SW480 (cell line): Measurements from ENCODE around the gene PRSS53.
"Not testable (repeated sequence)": the region's sequence is repeated elsewhere in the genome, so short reads cannot be mapped to it uniquely, and the experiment has no call there.

Experiments used
- DNase-seq: peaks from one replicate; pipeline ENCODE4 v3.0.0-alpha.2; 2016; ENCODE audit warnings: low spot score

PRSS53 gene

GRCh38 chr16:31088459-31089183 is at the start of gene PRSS53:
PRSS53 (minus strand) TSS chr16:31088943; CDS start chr16:31088809, 134 bp downstream.
- no peak for DNase-seq

- DNase-seq = not testable (repeated sequence)
Observed at GRCh38 chr16:31136822-31137499, 48.2 kb upstream of the PRSS53 start.

- DNase-seq = no peak
Observed at GRCh38 chr16:31136287-31136662, 47.5 kb upstream of the PRSS53 start.

GRCh38 chr16:31135535-31136286 is 47.0 kb upstream of the PRSS53 start, which contains the start of gene PRSS8:
PRSS8 (minus strand) TSS chr16:31135727; CDS start chr16:31135498, 229 bp downstream.
- no peak for DNase-seq

GRCh38 chr16:31134625-31135534 is 46.1 kb upstream of the PRSS53 start:
- no peak for DNase-seq

- DNase-seq = no peak
Observed at GRCh38 chr16:31134091-31134571, 45.4 kb upstream of the PRSS53 start.

- DNase-seq = no peak
Observed at GRCh38 chr16:31133046-31133501, 44.3 kb upstream of the PRSS53 start.

GRCh38 chr16:31132303-31132979 is 43.7 kb upstream of the PRSS53 start:
- no peak for DNase-seq

GRCh38 chr16:31131841-31132271 is 43.1 kb upstream of the PRSS53 start:
- no peak for DNase-seq

- DNase-seq = no peak
Observed at GRCh38 chr16:31131416-31131815, 42.7 kb upstream of the PRSS53 start.

GRCh38 chr16:31130899-31131298 is 42.2 kb upstream of the PRSS53 start:
- DNase-seq = no peak

GRCh38 chr16:31130336-31130891 is 41.7 kb upstream of the PRSS53 start:
- DNase-seq = no peak

GRCh38 chr16:31129568-31130335 is 41.0 kb upstream of the PRSS53 start:
- no peak for DNase-seq

- no peak for DNase-seq
Observed at GRCh38 chr16:31128711-31129567, 40.2 kb upstream of the PRSS53 start.

- no peak for DNase-seq
Observed at GRCh38 chr16:31127182-31127581, 38.4 kb upstream of the PRSS53 start.

- DNase-seq = no peak
Observed at GRCh38 chr16:31125844-31126243, 37.1 kb upstream of the PRSS53 start.

- no peak for DNase-seq
Observed at GRCh38 chr16:31120129-31120528, 31.4 kb upstream of the PRSS53 start.

- DNase-seq = no peak
Observed at GRCh38 chr16:31118223-31119155, 29.7 kb upstream of the PRSS53 start.
